Smooth muscle cell (in vitro differentiated cells): ENCODE measurements around the gene AKAP6. TPM values are rescaled to one million over a fixed set of nuclear protein-coding genes. Genes with fewer than 3 reads are reported as not detected.
A peak's percentile ranks its signal among the peaks of the same experiment; 100 is the strongest.

ENCODE experiments used
- DNase-seq: peaks from one replicate; lab custom pipeline; 2025; ENCODE audit not compliant: unreplicated experiment; lab: John Stamatoyannopoulos, UW
- H2AFZ ChIP-seq: fragments of 200-600 bp; sonication (generic); 2 replicates; pipeline ENCODE4 v1.6.0; 2016; ENCODE audit warnings: antibody characterized with exemption, low read depth, mild to moderate bottlenecking
- H3F3A ChIP-seq: fragments of 200-600 bp; sonication (generic); 2 replicates; pipeline ENCODE4 v1.6.0; 2017; ENCODE audit warnings: antibody characterized with exemption, low read depth
- H3K27ac ChIP-seq: fragments of 200-600 bp; sonication (generic); 2 replicates; pipeline ENCODE4 v1.5.1; 2016; ENCODE audit warnings: low read depth, mild to moderate bottlenecking
- H3K27me3 ChIP-seq: fragments of 200-600 bp; sonication (generic); 2 replicates; pipeline ENCODE4 v1.6.1; 2016; ENCODE audit warnings: low read depth, mild to moderate bottlenecking
- H3K36me3 ChIP-seq: fragments of 200-600 bp; sonication (generic); 2 replicates; pipeline ENCODE4 v1.5.1; 2016; ENCODE audit warnings: low read depth
- H3K4me1 ChIP-seq: fragments of 200-600 bp; sonication (generic); 2 replicates; pipeline ENCODE4 v1.5.1; 2016; ENCODE audit warnings: low read depth
- H3K4me2 ChIP-seq: fragments of 200-600 bp; sonication (generic); 2 replicates; pipeline ENCODE4 v1.6.0; 2016; ENCODE audit warnings: mild to moderate bottlenecking
- H3K4me3 ChIP-seq: fragments of 200-600 bp; sonication (generic); 2 replicates; pipeline ENCODE4 v1.5.1; 2016; ENCODE audit warnings: mild to moderate bottlenecking
- H3K79me2 ChIP-seq: fragments of 200-600 bp; sonication (generic); 2 replicates; pipeline ENCODE4 v1.6.0; 2016; ENCODE audit warnings: low read depth, mild to moderate bottlenecking
- H3K9ac ChIP-seq: fragments of 200-600 bp; sonication (generic); 2 replicates; pipeline ENCODE4 v1.6.0; 2016; ENCODE audit warnings: low read depth
- H3K9me3 ChIP-seq: fragments of 200-600 bp; sonication (generic); replicated peaks from 2 replicates; pipeline ENCODE4 v1.5.1; 2016; ENCODE audit warnings: low read depth
- H4K20me1 ChIP-seq: fragments of 200-600 bp; sonication (generic); 2 replicates; pipeline ENCODE4 v1.6.0; 2016; ENCODE audit warnings: low read depth
- CTCF ChIP-seq: fragments of 200-600 bp; sonication (generic); IDR thresholded peaks from 2 replicates; pipeline ENCODE4 v1.5.1; 2017; ENCODE audit warnings: borderline replicate concordance, mild to moderate bottlenecking, antibody characterized with exemption; ENCODE audit not compliant: insufficient read depth, poor library complexity, severe bottlenecking
- WGBS: methylation state at CpG from one replicate; pipeline ENCODE4 v1.1.7; 2016; ENCODE audit warnings: low lambda C conversion rate; 5-methylcytosine and 5-hydroxymethylcytosine counted together
- polyA plus RNA-seq: library from polyadenylated mRNA; unstranded; fragments of >200 nt; fragmentation: Nextera tagmentation; extraction: Ambion mirVana; gene quantifications from 2 replicates; pipeline ENCODE4 v1.2.1, GENCODE V29; 2016
- total RNA-seq: library from RNA; depleted of rRNA; stranded (reverse); fragments of >200 nt; gene quantifications from 2 replicates; pipeline ENCODE4 v1.2.3, GENCODE V29; 2014

Gene AKAP6
- total and polyA plus RNA-seq, 2 experiments from 2014 or later = 1.3 to 6.4 TPM

- H3K36me3 ChIP-seq = no peaks in the 10 kb centered on the region
- H4K20me1 ChIP-seq = no peaks in the 10 kb centered on the region
- no peak for TF ChIP-seq CTCF
- no peak overlapping the region for H2AFZ ChIP-seq
- no peak overlapping the region for H3K4me3 ChIP-seq
- WGBS = 65% methylated on average over 4 of the region's 4 CpGs
- H3K9ac ChIP-seq = peak overlapping the region; percentile 1
- peaks cover 24% of the 10 kb centered on the region for H3F3A ChIP-seq
- no peak for DNase-seq
- H3K4me2 ChIP-seq = no peak overlapping the region
- H3K4me1 ChIP-seq = peaks cover 18% of the 10 kb centered on the region
- peak overlapping the region; percentile 63 for H3K27ac ChIP-seq
- H3K79me2 ChIP-seq = no peaks in the 10 kb centered on the region
- no peaks in the 10 kb centered on the region for H3K27me3 ChIP-seq
- no peaks in the 10 kb centered on the region for H3K9me3 ChIP-seq
Observed at GRCh38 chr14:32470161-32470715, 141.1 kb downstream of the AKAP6 start.

GRCh38 chr14:32471181-32471580 is 142.1 kb downstream of the AKAP6 start:
- WGBS = 57% methylated on average over 4 of the region's 4 CpGs
- Histone ChIP-seq H3F3A (peaks cover 24% of the 10 kb centered on the region), H3K4me1 (peaks cover 18% of the 10 kb centered on the region), H3K4me2 (peak overlapping the region; percentile 45), H3K9me3 (no peaks in the 10 kb centered on the region), H3K27me3 (no peaks in the 10 kb centered on the region), H3K4me3 (no peak overlapping the region), H4K20me1 (no peaks in the 10 kb centered on the region), H3K36me3 (no peaks in the 10 kb centered on the region), H2AFZ (peak overlapping the region; percentile 44), H3K27ac (peak overlapping the region; percentile 63), H3K79me2 (no peaks in the 10 kb centered on the region), H3K9ac (no peak overlapping the region)
- no peak for DNase-seq
- no peak for TF ChIP-seq CTCF

GRCh38 chr14:32472076-32472475 is 143.0 kb downstream of the AKAP6 start:
- no peak for DNase-seq
- TF ChIP-seq CTCF = no peak
- Histone ChIP-seq H3F3A (peaks cover 24% of the 10 kb centered on the region), H3K79me2 (no peaks in the 10 kb centered on the region), H3K27ac (peak overlapping the region; percentile 63), H3K4me3 (no peak overlapping the region), H3K4me1 (peaks cover 18% of the 10 kb centered on the region), H3K27me3 (no peaks in the 10 kb centered on the region), H4K20me1 (no peaks in the 10 kb centered on the region), H3K4me2 (peak overlapping the region; percentile 45), H3K9ac (no peak overlapping the region), H2AFZ (peak overlapping the region; percentile 44), H3K36me3 (no peaks in the 10 kb centered on the region), H3K9me3 (no peaks in the 10 kb centered on the region)
- 96% methylated on average over 1 of the region's 1 CpG for WGBS
